ENCODE data around the gene TUBGCP3. TPM values are rescaled to one million over a fixed set of nuclear protein-coding genes. Genes with fewer than 3 reads are reported as not detected.

TUBGCP3 gene
- total and polyA plus RNA-seq, 2 experiments from 2014 or later = 12.8 to 40.2 TPM

GRCh38 chr13:112614835-112615234, 26.9 kb upstream of the TUBGCP3 start:
- peaks cover 4% of the 10 kb centered on the region; the same call in 1 of the 3 replicates for H3K9me3 Mint-ChIP-seq
- Histone ChIP-seq H2AFZ (no peak overlapping the region), H3K27ac (ENCODE audit: low read depth) (no peak overlapping the region), H3K9me2 (ENCODE audit: insufficient read depth) (no peaks in the 10 kb centered on the region), H3K36me3 (ENCODE audit: insufficient read depth) (no peaks in the 10 kb centered on the region), H3K4me1 (ENCODE audit: insufficient read depth) (no peaks in the 10 kb centered on the region), H3K27me3 (ENCODE audit: insufficient read depth) (no peaks in the 10 kb centered on the region), H3F3A (replicated peaks; ENCODE audit: low read depth) (no peaks in the 10 kb centered on the region), H3K4me3 (no peak overlapping the region), H3K4me2 (no peak overlapping the region), H3K79me2 (replicated peaks; ENCODE audit: insufficient read depth) (no peaks in the 10 kb centered on the region), H4K20me1 (replicated peaks; ENCODE audit: insufficient read depth) (no peaks in the 10 kb centered on the region)
- TF ChIP-seq NANOG (IDR thresholded peaks at IDR 0.05; ENCODE audit: borderline replicate concordance) = no peak
- TF ChIP-seq CREB1 (CRISPR knock-in tag; IDR thresholded peaks at IDR 0.05; ENCODE audit: low read depth) = no peak
- TF ChIP-seq, protein P1, sequence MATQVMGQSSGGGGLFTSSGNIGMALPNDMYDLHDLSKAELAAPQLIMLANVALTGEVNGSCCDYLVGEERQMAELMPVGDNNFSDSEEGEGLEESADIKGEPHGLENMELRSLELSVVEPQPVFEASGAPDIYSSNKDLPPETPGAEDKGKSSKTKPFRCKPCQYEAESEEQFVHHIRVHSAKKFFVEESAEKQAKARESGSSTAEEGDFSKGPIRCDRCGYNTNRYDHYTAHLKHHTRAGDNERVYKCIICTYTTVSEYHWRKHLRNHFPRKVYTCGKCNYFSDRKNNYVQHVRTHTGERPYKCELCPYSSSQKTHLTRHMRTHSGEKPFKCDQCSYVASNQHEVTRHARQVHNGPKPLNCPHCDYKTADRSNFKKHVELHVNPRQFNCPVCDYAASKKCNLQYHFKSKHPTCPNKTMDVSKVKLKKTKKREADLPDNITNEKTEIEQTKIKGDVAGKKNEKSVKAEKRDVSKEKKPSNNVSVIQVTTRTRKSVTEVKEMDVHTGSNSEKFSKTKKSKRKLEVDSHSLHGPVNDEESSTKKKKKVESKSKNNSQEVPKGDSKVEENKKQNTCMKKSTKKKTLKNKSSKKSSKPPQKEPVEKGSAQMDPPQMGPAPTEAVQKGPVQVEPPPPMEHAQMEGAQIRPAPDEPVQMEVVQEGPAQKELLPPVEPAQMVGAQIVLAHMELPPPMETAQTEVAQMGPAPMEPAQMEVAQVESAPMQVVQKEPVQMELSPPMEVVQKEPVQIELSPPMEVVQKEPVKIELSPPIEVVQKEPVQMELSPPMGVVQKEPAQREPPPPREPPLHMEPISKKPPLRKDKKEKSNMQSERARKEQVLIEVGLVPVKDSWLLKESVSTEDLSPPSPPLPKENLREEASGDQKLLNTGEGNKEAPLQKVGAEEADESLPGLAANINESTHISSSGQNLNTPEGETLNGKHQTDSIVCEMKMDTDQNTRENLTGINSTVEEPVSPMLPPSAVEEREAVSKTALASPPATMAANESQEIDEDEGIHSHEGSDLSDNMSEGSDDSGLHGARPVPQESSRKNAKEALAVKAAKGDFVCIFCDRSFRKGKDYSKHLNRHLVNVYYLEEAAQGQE (IDR thresholded peaks at IDR 0.05; ENCODE audit: unreplicated experiment) = no peak
- TF ChIP-seq JUNB (IDR thresholded peaks at IDR 0.05; ENCODE audit: unreplicated experiment) = no peak
- TF ChIP-seq ZNF462 (CRISPR knock-in tag; IDR thresholded peaks at IDR 0.05) = no peak
- no peak for TF ChIP-seq STAT1 (IDR thresholded peaks at IDR 0.05; ENCODE audit: unreplicated experiment)
- TF ChIP-seq, protein P2, sequence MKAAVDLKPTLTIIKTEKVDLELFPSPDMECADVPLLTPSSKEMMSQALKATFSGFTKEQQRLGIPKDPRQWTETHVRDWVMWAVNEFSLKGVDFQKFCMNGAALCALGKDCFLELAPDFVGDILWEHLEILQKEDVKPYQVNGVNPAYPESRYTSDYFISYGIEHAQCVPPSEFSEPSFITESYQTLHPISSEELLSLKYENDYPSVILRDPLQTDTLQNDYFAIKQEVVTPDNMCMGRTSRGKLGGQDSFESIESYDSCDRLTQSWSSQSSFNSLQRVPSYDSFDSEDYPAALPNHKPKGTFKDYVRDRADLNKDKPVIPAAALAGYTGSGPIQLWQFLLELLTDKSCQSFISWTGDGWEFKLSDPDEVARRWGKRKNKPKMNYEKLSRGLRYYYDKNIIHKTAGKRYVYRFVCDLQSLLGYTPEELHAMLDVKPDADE (IDR thresholded peaks at IDR 0.05) = no peak
- no peak for TF ChIP-seq CTCF (conservative IDR thresholded peaks at IDR 0.05; ENCODE audit: low read depth in 2 of 2)
- TF ChIP-seq ZNF114 (CRISPR knock-in tag; IDR thresholded peaks at IDR 0.05) = no peak
- no peak for TF ChIP-seq EZH2 (IDR thresholded peaks at IDR 0.05; ENCODE audit: low read depth, unreplicated experiment)
- no peak for TF ChIP-seq POLR2AphosphoS5 (IDR thresholded peaks at IDR 0.05; ENCODE audit: low read depth)
- DNase-seq (ENCODE audit: low spot score) (no peak), ATAC-seq (no peak)
- H3K4me1 Mint-ChIP-seq = no peaks in the 10 kb centered on the region; the same call in none of the 3 replicates
- peaks cover 4% of the 10 kb centered on the region for H3K27me3 Mint-ChIP-seq (ENCODE audit: insufficient read depth, low read depth, poor library complexity)
- H3K36me3 Mint-ChIP-seq (ENCODE audit: low read depth) = no peaks in the 10 kb centered on the region
- no peak overlapping the region for H3K27ac Mint-ChIP-seq
- no peak overlapping the region for H3K4me3 Mint-ChIP-seq
